EH (cell line): Measurements from ENCODE around the gene DGAT2L6.
"Not testable (repeated sequence)": the region's sequence is repeated elsewhere in the genome, so short reads cannot be mapped to it uniquely, and the experiment has no call there.

Experiments used
- DNase-seq: peaks from one replicate; pipeline ENCODE4 v3.0.0-alpha.2; 2015; ENCODE audit warnings: low read depth

The DGAT2L6 gene

GRCh38 chrX:70196961-70197720 is 19.9 kb downstream of the DGAT2L6 start:
- peak; percentile 35 for DNase-seq

GRCh38 chrX:70201732-70202131 is 24.4 kb downstream of the DGAT2L6 start:
- no peak for DNase-seq

- DNase-seq = no peak
These were observed 31.2 kb downstream of the DGAT2L6 start for GRCh38 chrX:70208479-70208878.

GRCh38 chrX:70209570-70209969 is 32.3 kb downstream of the DGAT2L6 start:
- DNase-seq = not testable (repeated sequence)

DNA sequence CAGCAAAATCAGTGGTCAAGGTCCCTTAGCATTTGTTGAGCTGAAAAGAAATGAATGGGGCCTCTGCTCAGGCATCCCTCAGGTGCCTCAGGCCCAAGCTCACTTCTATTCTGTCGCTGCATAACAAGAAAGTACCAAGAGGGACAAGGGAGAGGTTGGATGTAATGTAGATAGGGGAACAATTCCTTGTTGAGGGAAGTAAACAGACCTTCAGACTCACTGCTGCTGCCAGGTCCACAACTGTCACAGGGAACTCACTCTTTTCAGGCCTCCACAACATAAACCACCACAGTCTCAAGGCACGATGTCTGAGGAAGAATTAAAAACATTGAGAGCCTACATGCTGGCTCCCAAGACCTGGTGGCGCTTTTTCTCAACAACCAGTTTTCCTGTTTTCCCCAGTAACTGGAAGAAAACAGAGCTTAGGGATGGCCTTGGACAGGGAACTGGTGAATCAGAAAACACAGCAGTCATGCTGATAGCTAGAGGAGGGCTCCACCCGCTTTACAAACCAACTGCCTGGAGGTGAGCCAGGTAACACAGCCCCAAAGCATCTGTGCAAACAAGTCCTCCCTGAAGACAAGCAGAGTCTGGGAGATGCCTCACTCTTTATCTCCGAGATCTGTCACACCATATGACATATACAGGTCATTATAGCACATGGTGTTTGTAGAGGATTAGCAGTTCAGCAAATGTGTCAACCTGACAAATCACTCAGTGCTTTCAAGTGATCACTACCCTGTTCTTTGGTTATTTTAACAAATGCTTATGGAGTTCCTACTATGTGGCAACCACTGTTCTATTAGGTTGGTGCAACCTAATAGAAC is 42.9 kb downstream of the DGAT2L6 start:
- no peak for DNase-seq

DNA sequence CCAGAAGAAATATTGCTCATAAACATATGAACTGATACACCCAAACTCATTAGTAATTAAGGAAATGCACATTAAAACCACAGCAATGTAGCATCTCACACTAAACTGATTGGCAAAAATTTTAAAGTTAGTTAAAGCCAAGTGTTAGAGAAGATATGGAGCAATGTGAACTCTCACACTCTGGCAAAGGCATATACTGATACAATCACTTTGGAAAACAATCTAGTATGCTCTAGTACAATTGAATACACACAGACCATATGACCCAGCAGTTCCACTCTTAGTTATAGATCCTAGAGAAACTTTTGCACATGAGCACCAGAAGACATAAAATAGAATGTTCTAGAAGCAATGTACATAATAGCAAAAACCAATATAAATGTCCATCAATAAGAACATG is 48.8 kb downstream of the DGAT2L6 start:
- DNase-seq = no peak

DNA sequence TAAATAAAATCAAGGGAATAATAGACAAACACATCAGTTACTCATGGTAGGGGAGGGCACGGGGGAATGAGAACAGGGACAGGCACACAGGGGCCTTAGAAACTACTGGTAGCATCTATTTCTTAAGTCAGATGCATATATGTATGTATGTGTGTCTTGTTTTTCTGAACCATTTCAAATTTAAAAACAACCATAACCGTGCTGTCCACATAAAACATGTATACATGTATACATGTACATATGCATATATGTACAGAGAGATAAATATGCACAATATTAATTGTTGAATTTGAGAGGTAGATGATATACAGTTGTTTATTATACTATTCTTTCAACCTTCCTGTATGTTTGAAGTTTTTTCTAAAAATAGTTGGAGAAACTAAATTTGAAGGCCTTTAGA is 49.4 kb downstream of the DGAT2L6 start:
- DNase-seq = no peak

GRCh38 chrX:70231666-70232065 is 54.4 kb downstream of the DGAT2L6 start:
- no peak for DNase-seq

DNA sequence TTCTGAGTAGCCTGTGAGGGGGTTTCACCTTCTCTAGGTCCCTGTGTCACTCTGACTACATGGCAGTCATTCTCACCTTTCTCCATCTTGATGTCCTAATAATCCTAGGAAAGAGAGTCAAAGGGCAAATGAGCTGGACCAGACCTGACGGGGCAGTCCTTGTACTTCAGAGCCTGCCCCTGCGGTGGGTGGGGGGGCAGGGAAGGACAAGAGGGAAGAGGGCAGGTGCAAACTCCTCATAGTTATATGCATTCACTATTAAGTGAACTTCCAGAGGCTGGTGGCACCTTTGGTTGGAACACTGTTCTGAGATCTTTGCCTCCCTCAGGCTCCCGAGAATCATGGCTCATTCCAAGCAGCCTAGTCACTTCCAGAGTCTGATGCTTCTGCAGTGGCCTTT is 57.1 kb downstream of the DGAT2L6 start, which contains the start of gene AWAT1:
Gene AWAT1 (plus strand): TSS at position 301 of the 400 bp plus-strand sequence. CDS start 41 bp downstream, at position 342.
- DNase-seq = no peak

- DNase-seq = no peak
These were observed 63.5 kb downstream of the DGAT2L6 start for GRCh38 chrX:70240751-70241150.

DNA sequence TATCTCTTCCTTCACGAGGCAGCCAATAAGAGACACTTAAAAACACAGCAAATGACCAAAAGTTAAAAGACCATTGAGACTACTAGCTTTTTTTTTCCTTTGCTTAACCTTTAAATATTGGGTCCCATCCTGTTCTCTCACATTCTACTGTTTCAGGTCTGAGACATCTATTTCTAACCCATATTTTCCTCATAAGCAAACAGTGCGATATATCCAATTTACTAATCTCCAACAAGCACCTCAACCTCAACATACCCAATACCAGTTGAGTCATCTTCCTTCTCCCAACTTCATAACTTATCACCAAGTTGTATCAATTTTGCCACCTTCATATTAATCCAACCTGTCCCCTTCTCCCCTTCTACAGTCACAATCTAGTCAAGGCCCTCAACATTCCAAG is 64.2 kb downstream of the DGAT2L6 start:
- DNase-seq = no peak

- peak; percentile 2 for DNase-seq
These were observed 66.3 kb downstream of the DGAT2L6 start for GRCh38 chrX:70243601-70244000.

GRCh38 chrX:70244881-70245280 is 67.6 kb downstream of the DGAT2L6 start:
- no peak for DNase-seq

DNA sequence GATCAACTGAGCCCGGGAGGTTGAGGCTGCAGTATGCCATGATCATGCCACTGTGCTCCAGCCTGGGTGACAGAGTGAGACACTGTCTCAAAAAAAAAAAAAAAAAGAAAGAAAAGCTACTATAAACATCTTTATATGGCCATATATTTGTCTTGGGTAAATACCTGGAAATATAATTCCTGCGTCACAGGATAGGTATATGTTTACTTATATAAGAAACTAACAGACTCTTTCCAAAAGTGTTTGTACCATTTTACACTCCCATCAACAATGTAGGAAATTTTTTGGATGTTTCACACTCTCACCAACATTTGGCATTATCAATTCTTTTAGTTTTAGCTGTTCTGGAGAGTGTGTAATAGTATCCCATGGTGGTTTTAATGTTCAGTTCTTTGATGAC is 70.0 kb downstream of the DGAT2L6 start:
- DNase-seq = no peak

DNA sequence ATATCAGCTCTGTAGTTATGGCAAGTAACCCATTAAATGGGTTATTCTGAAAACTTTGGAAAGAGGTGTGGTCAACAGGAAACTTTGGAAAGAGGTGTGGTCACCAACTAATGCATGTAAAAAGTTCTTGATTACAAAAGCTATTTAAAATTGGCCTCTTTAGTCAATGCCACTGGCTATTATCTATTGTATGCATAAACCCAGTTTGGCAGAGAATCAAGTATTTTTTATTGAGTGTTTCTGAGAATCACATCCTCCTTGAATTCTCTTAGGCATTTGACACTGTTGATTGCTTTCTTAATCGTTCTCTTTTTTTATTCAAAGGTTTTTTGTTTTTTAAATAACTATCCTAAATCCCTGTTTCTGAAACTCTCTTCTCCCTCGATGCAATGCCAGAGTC is 75.2 kb downstream of the DGAT2L6 start:
- DNase-seq = no peak

- DNase-seq = no peak
These were observed 76.2 kb downstream of the DGAT2L6 start for GRCh38 chrX:70253377-70254062.

DNA sequence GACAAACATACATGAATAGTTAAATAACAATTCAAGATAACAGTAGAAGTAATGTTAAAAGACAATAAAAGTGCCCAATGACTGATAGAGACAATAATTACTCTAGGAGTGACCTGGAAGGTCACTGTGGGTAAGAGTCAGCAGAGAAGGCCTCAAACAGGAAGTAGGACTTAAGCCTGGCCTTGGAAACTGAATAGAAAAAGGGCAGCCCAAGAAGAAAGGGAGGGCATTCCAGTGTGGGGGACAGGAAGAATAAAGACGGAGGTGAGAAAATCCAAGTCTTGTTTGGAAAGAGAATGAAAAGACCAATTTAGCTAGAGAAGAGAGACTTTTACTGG is 76.7 kb downstream of the DGAT2L6 start:
- peak; percentile 1 for DNase-seq

- no peak for DNase-seq
These were observed 77.6 kb downstream of the DGAT2L6 start for GRCh38 chrX:70254909-70255308.
